ENCODE data around the gene TERB1.

Gene TERB1

DNA sequence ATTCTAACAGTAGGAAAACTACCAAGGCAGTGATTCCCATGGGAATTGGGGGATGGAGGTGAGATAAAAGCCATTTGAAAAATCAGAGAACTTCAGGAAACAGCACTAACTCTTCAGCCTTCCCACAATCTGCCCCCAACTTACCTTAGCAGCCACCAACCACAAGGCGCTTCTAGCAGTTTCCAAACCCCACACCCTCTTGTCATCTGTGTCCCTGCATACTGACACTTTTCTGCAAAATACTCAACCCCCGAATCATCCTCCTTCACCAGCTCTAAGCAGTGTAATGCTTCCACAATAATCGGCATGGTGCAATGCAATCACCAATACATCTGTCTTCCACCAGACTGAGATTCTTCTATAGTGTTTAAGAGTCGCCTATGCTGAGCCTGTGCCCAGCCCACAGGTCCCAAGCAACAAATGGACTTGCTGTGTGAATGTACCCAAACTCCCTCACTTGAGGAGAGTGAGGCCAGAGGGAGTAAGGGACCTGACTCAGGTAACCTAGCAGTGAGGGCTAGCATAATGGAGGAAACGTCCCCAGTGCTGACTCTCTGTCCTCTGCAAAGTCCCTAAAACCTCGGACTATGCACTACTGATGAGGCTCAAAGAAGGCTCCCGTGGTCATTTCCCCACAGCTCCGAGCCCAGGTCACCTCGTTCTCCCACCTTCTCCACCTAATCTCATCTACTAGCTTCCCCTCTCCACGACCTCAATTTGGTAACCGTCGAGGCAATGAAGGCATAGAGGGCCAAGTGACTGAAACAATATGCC lies 50.9 kb downstream of the TERB1 start:
- DNase-seq (ENCODE audit: low read depth), result no peak

DNA sequence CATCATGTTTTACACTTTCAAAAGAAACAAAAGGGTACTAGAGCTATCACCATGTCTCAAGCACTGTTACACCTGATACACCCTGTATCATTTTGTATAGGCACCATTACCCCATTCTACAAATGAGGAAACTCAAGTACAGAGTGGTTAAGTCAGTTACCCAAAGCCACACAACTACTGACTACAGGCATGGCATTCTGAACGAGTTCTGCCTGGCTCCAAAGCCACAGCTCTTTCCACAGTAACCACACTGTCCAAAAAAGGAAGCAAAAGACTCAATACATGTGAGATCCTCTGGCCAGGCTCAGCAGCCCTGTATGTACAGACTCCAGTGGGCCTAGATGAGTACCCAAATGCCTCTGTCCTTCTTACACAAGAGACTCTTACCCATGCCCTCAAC lies 54.7 kb downstream of the TERB1 start:
- no peak for DNase-seq (ENCODE audit: low read depth)

DNA sequence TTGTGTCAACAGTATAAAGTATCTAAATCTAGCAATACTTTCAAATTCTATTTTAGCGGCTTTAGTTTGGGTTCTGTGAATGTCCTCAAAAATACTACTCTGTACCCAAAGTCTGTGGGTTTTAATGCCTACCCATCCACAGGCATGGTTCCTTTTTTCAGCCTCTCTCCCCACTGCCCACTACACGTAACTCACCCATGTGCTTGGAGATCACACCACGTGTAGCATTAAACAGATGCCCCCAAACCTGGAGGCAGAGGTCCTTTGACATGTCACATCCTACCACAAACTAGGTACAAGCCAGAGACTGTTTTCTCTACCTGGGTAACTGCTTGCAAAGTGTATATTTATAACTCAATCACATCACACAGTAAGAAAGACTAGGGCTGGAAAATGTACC lies 55.3 kb downstream of the TERB1 start:
- DNase-seq (ENCODE audit: low read depth), result no peak

DNA sequence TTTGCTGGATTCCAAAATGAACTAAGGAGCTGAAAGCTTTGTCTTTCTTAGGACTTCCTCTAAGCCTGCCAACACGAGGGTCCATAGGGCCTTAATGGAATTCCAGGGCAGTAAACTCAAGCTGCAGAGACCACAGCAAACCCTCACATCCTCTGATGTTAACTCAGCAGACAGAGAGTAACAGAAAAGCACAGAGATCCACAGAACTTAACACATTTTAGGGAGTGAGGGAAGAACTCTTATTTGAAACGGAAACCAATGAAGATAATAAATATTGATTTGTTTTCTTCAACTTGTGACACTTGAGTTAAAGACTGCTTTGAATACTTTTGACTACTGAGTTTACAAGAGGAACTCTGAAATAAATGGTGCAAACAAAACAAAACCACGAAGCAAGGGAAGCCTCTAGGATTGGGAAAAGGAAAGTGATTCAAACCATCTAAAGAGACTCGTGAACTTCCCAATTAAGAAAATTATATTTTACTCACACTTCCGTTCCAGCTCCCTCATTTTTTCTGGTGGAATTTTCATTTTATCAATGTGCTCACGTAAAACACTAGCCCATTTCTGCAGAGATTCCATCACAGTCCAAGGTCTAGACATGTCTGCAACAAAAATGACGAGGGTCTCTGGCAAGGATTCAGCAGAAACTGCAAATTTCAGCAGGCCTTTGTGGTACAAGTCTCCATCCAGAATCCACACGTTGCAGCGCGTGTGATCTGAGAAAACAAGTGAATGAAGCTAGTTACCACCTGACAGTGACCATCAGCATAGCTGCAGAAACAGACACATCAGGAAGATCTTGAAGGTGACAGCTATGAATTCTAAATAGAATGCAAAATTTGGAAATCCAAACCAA lies 59.2 kb downstream of the TERB1 start:
- no peak for DNase-seq (ENCODE audit: low read depth)

DNA sequence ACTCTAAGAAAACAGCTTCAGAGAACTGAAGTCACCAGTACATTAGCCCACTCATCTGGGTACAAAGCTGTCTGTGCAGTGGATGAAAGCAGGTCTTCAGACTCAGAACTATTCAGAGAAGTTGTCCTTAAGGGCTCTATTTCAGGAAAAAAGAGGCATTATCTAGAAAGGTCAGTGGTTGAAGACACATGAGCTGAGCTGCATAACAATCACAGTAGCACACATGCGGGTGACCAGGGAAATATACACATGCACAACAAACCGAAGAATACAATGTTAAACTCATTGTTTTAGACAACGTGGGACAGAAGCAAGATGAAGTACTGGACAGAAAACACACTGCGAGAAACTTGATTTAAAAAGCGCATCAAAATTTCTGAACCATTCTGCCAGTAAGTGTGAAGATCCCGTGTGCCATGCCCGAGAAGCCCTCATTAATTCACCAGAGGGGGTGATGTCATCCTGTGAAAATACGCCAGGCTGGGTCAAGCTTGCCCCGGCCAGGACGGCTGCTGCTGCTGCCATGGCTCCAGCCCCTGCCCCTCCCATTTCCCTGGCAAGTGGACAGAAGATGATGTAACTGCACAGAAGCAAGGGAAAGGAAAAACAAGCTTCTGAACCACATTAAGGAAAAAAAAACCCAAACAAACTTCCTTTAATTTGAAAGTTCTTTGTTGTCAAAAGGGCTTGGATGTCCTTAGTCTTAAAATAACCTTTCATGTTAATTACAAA lies 60.0 kb downstream of the TERB1 start:
- DNase-seq (ENCODE audit: low read depth), result no peak

DNA sequence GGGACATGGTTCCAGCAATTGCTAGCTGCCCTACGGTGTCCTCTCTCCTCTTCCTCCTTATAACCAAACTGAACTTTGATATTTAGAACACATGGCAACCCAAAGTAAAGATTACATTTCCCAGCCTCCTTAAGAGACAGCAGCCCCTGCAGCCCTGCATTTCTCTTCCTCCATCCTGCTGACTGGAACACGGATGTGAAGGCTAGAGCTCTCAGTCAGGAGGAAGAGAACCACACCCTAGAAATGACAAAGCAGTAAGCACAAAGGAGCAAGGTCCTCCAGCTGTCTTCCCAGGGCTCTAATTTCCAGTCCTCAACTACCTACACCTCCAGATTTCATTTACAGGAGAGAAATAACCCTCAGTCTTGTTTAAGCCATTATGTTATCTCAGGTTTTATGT lies 60.9 kb downstream of the TERB1 start:
- no peak for DNase-seq (ENCODE audit: low read depth)

DNA sequence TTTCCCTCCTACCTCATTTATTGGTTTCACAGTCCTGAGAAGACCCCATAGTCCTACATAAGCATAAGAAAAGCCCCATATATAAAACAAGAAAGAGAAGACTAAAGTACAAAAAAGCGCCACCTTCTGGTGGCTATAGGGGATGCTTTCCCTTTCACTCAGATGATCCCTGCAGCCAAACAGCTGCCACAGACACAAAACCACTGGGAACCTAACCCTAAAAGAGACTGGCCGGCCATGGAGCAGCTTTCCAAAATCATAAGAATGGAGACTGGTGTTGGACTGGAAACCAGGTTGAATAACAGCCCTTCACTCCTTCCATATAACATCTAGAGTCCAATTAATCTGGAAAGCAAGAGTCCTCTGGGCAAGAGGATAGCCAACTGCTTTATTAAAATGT lies 61.4 kb downstream of the TERB1 start:
- DNase-seq (ENCODE audit: low read depth), result no peak

DNA sequence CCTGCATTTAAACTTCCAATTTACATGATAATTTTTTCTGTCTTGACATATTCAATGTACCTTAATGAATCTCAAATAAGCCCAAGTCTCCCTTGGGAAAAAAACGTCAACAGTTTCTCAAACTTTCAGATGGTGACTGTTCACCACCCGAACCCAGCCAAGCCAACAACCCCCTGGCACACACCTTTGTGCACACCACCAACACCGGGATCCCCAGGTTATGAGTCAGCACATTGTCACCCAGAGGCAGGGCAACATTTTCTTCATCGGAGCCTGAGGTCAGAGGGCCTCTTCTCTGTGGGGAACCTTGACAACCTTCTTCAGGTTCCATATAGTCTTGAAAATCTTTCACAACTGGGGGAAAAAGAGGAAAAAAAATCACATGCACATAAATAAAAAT lies 65.5 kb downstream of the TERB1 start:
- no peak for DNase-seq (ENCODE audit: low read depth)

DNA sequence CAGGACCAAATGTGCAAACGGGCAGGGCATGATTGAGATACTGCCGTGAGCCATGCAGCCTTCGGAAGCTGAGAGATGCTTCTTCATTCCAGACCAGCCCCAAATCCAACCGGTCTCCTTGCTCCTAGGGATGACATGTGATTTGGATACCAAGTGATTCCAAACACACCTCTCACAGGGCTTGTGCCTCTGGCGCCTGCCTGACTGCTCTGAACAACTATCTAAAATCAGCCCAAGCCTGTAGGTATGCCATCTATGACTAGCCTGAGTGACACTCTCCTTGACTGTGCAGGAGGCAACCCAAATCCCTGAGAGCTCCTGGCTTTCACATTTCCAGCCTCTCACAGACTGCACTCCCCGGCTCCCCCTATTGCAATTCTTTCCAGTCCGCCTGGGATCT lies 70.3 kb downstream of the TERB1 start:
- no peak for DNase-seq (ENCODE audit: low read depth)

DNA sequence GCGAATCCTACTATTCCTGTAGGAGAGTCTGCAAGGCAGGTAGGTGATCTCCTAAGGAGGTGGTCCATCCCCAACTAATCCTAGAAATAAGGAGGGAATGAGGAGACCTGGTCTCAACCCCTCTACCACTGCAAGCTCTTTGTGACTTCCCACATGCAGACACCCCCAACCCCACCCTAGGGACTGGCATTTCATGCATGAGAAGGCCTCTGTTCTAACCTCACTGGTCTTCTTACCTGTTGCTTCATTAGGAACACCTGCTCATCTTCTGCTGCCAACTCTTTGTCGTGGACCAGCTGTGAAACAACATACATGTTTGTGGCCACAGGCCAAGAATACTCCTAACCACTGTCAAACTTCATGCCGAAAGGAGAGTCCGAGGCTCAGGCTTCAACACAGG lies 72.6 kb downstream of the TERB1 start:
- no peak for DNase-seq (ENCODE audit: low read depth)

DNA sequence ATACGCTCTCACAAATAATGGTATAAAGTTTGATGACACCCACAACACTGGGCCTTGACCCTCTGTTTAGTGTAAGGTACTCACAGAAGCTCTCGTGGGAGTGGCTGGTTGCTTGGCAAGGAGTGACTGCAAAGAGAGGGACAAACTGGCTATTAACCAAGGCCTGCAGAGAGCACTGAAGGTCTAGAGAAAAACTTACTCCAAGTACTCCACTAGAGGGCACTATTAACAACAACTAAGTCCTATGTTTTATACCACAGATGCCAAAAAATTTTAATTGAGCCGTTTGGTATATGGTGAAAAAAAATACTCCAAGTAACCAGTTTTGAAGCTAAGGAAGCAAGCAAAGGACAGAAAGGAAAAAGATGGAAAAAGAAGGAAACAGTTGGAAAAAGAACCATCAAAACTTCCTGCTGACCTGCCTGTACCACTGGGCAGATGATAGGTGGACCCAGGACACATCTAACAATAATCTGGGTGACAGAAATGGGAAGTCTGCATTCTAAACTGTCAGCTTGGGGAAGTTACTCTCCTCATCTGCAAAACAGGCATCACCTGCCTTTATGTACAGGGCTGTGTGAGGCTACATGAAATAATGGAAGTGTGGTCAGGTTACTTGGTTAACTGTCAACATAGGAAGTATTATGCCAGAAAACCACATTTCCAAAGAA lies 73.1 kb downstream of the TERB1 start:
- DNase-seq (ENCODE audit: low read depth), result no peak

DNA sequence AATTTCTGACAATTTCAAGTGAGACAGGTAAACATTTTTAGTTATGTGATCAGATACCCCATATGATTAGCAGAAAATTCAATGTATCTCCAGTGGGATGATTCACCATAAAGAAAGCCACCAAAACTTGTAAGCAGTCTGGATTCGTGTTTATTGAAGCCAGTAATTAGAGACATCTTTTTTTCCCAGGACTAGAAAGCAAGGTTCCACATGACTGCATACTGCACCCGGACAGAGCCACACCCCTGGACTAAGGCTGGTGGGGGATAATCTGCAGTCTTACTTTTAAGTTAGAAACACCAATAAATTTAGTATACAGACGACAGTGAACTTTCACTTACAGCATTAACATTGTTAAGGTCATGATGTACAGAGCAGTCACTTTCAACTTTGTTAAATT lies 80.6 kb downstream of the TERB1 start:
- no peak for DNase-seq (ENCODE audit: low read depth)

DNA sequence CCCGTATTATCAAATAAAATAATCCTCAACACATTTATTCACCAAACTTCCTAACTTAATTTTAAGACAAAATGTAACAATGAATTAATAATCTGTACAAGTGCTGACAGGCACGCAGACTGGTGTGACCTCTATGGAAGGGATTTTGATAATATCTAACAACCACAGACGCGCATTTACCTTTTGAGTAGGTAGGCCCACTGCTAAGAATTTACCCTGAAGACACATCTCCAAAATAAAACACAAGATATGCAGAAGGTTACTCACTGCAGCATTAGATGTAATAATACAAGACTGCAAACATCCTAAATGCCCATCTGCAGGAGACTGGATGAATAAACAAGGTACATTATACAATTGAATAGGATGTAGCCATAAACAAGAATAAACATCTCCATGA lies 82.1 kb downstream of the TERB1 start:
- no peak for DNase-seq (ENCODE audit: low read depth)

DNA sequence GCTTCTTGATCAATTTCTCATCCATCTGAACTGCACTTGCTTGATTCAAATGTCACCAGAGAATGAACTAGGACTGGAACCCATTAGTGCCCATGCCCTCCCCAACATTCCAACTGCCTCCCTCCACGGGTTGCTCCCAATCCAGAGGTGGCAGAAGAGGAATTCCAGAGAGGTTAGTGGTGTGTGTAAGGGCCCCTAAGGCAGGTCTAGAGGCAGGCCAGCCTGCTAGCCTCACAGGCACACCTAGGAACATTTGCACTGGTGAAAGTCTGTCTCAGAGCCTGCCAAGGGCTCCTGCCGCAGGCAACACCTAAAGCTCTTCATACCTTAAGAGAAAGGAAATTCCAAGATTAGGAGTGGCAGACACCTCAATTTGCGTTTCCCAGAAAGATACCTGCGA lies 83.6 kb downstream of the TERB1 start:
- DNase-seq (ENCODE audit: low read depth), result no peak

DNA sequence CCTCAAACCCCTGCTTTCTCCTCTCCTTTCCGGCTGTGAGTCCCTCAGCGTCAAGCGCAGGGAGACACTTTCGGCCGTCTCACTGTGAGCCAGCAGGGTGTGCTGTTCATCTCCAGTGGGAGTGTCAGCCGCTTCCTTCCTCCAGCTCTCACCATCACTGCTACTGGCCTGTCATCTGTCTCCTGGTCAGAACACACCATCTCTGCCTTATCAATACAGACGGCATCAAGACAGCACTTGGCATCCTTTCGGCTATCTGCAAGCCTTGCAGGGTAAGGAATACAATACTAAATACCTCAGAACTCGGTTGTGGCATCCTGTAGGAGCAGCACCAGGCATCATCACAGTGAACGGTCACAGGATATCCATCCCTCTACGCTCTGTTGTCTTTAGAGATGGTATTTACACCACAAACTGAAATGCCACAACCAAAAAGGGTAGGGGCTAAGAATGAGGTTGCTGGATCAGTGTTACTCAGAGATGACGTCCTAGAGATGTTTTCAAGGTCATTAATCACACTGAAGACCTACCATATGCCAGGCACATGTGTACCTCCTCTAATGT lies 84.2 kb downstream of the TERB1 start:
- DNase-seq (ENCODE audit: low read depth), result no peak

DNA sequence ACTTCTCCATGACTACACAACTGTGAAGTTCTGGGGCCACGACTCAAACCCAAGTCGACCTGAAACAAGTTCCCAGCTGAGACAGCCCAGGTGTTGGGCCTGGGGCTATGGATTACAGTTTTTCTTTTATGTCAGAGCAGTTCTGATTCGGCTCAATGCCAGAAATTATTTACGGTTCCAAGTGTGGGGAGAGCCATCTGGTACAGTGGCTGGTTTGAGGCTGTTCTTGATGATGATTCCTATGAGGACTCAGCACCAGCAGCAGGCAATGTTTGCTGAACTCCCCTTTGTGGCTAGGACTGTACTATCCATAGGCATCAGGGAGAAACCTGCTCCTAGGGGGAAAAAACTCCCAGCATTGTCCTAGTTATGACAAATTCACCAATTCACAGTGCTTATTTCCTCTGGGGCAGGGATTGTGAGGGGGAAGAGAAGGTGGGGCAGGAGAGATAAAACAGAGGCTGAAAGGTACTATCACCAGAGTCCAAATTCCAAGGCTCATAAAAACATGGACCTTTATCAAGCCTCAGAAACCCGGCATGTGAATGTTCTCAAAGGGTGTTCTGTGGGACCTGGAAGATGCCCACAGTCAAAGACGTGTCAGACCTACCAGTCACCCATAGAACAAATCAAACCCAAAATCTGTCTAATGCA lies 86.6 kb downstream of the TERB1 start:
- no peak for DNase-seq (ENCODE audit: low read depth)

DNA sequence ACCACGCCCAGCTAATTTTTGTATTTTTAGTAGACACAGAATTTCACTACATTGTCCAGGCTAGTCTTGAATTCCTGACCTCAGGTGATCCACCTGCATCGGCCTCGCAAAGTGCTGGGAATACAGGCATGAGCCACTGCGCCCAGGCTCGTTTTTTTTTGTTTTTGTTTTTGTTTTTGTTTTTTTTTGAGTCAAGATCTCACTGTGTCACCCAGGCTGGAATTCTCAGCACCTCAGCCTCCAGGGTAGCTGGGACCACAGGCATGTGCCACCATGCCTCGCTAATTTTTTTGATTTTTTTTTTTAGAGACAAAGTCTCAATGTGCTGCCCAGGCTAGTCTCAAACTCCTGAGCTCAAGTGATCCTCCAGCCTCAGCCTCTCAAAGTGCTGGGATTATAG lies 87.3 kb downstream of the TERB1 start:
- no peak for DNase-seq (ENCODE audit: low read depth)

DNA sequence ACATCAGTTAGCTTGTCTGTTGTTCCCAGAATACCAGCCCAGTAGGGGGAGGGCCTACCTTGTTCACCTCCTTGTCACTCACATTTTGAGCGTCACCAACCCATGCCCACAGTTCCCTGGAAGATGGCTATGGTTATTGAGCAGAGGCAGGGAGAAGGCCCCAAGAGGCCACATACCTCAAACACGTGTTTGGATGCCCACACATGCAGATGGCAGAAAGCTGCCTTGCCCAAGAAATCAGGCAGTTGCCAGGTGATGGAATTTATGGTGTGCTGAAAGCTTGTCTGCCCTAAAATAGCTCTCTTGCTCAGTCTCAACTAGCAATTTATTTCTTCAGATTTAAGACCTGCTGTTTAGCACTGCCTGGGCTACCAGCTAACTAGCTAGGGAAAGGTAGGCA lies 88.3 kb downstream of the TERB1 start:
- DNase-seq (ENCODE audit: low read depth), result no peak

DNA sequence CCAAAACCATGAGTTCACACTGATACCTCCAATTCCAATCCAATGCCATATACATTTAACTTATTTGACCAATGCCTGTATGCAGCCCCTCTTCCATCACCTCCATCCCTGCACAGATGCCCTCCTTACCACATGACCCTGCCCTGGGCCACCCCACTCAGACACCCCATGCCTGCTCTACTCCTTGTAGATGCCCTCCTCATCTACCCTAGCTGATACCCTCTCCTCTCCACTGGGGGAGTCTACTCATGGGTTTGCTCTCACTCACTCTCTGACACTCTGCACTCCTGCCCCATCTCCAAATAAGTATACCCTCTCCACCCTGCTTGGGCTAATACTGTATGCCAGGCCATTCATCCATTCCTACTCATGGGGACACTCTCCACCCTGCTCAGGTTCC lies 88.9 kb downstream of the TERB1 start:
- DNase-seq (ENCODE audit: low read depth), result no peak

DNA sequence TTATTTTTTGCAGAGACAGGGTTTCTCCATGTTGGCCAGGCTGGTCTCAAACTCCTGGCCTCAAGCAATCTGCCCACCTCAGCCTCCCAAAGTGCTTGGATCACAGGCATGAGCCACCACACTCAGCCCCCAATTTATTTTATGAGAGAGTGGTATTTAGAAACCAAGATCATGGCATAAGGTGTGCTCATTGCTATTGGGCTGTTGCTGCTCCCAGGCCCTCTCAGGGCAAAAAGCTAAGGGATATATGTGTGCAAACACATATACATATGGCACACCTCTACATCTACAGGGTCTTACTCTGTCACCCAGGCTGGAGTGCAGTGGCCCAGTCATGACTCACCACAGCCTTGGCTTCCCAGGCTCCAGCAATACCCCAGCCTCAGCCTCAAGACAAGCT lies 89.8 kb downstream of the TERB1 start:
- DNase-seq (ENCODE audit: low read depth), result no peak

DNA sequence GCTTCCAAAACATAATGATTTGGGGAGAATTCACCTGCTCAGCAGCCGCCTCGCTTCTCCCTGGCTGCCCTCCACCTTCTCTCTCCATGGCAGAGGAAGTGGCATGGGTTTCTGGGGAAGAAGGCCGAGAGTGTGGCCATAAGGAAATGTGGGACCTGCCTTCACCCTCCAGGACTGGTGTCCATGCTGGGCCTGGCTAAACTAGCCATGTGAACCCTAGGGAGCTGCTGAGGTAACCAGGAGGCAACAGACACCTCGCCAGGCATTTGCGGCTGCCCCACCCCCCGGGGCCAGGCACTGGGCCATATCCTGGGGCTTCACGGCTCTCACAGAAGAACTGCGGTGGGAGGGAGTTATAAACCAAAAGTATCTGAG lies 94.9 kb downstream of the TERB1 start:
- DNase-seq (ENCODE audit: low read depth), result no peak
